Measurements from ENCODE around the gene FAHD1.

Gene FAHD1

DNA sequence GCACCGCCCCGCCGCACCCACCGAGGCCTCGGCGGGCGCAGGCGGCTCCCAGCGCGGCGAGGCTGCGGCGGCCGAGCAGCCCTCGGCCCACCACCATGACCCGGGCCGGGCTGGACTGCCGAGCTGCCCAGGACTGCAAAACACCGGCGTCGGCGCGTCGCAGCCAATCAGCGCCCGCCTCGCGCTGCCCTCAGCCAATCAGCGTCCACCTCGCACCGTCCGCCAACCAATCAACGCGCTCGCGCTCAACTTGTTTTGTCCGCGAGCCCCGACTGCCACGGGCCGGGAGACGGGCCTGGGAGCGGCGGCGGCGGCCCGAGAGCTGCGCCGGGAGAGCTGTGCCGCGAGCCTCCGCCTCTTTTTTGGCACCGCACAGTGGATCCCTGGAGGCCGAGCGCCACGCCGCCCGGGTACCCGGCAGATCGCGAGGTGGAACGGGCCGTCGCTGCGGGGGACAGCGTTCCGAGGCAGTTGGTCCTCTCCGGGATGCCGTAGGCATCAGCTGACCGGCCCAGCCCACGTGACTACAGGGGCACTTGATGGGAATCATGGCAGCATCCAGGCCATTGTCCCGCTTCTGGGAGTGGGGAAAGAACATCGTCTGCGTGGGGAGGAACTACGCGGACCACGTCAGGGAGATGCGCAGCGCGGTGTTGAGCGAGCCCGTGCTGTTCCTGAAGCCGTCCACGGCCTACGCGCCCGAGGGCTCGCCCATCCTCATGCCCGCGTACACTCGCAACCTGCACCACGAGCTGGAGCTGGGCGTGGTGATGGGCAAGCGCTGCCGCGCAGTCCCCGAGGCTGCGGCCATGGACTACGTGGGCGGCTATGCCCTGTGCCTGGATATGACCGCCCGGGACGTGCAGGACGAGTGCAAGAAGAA lies at the start of gene FAHD1, which contains the start of gene HAGH:
FAHD1 (plus strand) TSS at position 516 of the 883 bp plus-strand sequence; CDS start at position 549, 33 bp downstream.
HAGH (minus strand) TSS at position 135 of the 883 bp plus-strand sequence; CDS start at position 97, 38 bp downstream.
- peak; percentile 72 for DNase-seq (ENCODE audit: low read depth)

DNA sequence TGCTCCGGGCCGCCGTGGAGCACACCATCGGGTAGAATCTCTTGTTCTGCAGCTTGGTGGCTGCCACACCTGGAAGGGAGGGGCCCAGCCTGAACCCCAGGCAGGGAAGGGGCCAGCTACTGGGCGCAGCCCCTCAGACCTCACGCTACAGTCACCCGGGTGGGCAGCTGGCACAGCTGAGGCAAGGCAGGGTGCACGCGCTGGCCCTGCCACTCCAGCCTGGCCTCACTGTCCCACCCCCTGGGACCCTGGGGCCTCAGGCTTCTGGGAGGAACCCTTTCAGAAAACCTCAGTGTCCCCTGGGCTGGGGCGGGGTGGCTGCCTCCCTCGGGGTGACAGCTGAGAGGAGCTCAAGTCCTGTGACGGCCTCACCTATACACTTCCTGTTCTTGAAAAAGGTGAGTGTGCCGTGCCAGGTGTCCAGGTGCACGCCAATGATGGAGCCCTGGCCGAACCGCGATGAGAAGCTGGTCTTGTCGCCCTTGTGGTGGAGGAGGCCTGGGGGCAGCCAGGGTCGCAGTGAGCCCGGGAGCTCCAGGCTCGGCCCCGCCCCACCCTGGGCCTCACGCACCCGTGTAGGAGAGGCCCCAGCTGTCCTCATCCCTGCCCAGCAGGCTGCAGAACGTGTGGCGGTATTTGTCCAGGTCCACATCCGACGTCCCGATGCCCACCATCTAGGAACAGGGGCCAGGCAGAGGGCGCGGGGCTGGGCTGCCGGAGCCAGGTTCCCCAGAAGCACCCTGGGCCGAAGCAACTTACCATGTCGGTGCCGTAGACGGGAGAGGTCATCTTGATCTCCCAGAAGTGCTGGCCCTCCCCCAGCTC lies 49.4 kb upstream of the FAHD1 start:
- no peak for DNase-seq (ENCODE audit: low read depth)

DNA sequence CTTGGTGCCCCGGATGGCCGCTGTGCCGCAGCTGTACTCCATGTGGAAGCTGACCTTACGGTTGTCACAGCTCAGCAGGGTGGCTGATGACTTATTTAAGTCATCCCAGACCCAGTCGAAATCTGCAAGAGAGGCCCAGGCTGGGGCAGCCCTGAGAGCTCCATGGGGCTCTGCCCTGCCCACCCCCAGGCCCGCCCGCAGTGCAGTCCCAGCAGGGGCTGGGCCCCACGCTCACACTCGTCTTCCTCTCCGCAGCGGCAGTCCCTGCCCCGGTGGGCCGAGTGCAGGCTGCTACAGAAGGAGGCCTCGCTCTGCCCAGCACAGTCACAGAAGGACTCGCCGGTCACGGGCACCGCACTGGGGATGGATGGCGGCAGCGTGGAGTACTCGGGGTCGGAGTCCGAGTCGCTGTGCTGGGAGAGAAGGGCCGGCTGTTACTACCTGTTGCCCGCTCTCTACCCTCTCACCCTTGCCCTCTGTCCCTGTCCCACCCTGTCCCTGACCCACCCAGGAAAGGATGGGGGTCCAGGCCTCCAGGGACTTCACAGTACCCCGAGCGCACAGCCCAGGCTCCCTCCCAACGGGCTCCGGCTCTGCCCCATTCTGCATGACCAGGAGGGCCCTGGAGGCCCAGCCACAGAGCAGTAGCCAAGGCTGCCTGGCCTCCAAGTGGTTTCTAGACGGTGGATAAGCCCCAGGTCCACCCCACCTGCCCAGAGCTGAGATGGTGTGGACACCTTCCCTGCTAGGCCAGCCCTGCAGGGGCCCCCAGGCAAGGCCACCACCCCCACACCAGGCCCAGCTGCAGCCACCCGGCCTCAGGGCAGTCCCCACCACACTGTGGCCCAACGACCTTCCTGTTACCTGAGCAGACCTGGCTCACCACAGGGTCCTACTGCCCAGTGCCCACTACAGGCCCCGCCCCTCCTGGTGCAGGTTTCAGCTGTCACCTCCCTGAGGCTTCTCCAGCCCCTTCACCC lies 48.5 kb upstream of the FAHD1 start:
- no peak for DNase-seq (ENCODE audit: low read depth)

DNA sequence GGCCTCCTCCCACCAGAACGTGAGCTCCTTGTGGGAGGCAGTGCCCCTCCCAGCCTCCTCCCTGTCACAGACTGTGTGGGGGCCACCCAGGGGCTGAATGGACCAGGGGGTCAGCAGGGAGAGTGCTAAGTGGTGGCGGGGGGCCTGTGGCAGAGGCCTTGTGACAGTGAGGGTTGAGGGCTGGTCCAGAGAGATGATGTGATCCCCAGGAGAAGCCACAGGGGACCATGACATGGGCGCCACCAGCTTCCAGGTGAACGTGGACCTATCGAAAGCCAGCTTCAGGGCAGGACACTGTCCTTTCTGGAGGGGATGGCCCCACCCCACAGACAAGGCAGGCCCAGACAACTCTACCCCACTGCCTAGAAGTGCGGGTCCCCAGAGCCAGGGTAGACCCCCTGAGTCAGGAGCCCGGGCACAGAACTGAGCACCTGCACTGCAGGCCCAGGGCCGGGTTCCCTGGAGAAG lies 47.7 kb upstream of the FAHD1 start:
- DNase-seq (ENCODE audit: low read depth): no peak

DNA sequence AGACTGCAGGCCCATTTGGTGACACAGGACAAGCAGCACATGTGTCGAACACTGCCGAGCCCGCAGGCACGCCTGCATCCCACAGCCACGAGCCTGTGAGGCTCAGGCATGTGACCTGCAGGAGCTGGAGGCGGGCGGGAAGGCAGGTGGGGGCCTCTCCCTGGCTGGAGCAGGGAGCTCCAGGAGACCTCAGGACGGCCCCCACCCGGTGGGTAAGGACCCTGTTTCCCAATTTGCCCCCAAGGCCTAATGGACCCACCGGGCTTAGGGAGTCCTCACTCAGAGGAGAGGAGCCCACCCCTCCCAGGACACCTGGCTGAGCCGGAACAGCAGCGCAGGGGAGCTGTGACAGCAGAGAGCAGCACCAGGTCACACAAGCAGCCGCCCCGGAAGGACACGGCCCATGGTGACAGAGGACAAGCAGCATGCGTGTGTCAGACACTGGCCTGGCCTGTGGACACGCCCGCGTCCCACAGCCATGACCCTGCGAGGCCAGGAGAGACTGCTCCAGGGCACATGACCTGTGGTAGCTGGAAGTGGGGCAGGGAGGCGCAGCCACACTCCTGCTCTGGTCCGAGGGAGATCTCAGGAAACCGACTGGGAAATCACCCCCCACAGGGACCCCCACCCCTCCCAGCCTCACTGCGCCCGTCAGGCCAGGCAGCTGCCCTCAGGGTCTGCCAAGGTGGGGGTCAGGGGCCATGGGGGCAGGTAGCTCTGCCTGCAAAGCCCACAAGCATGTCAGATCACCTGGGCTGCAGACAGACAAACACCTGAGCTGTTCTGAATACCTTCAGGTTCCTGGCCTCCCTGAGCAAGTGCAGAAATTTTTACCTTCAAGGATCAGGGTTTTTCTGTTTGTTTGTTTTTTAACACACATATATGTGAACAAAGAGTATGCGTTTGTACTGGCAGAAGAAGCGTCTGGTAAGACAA lies 47.0 kb upstream of the FAHD1 start:
- no peak for DNase-seq (ENCODE audit: low read depth)

DNA sequence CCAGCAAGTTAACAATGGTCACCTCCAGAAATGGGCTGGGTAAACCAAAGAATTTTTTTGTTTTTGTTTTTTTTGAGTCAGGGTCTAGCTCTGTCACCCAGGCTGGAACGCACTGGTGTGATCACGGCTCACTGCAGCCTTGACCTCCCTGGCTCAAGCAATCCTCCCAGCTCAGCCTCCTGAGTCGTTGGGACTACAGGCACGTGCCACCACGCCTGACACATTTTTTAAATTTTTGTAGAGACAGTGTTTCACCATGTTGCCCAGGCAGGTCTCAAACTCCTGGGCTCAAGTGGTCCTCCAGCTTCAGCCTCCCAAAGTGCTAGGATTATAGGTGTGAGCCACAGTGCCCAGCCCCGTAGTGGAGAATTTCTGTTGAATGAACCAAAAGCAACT lies 46.3 kb upstream of the FAHD1 start:
- no peak for DNase-seq (ENCODE audit: low read depth)

DNA sequence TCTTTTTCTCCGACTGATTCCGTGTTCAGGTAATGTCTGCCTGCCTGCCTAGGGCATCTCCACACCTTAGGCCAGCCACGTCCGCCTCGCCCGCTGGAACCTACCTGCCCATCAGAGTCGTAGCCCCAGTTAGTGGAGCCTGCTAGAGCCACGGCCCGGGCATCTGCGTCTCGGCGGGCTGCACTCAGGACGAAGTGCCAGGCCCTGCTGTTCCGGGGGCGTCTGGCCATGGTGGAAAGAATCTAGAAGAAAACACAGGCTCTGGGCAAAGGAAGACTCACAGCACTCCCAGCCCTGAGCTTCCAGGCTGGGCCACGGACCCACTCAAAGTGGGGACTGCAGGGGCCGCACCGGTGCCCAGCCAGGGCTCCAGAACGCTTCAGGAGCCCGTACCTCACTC lies 45.8 kb upstream of the FAHD1 start:
- DNase-seq (ENCODE audit: low read depth): no peak

DNA sequence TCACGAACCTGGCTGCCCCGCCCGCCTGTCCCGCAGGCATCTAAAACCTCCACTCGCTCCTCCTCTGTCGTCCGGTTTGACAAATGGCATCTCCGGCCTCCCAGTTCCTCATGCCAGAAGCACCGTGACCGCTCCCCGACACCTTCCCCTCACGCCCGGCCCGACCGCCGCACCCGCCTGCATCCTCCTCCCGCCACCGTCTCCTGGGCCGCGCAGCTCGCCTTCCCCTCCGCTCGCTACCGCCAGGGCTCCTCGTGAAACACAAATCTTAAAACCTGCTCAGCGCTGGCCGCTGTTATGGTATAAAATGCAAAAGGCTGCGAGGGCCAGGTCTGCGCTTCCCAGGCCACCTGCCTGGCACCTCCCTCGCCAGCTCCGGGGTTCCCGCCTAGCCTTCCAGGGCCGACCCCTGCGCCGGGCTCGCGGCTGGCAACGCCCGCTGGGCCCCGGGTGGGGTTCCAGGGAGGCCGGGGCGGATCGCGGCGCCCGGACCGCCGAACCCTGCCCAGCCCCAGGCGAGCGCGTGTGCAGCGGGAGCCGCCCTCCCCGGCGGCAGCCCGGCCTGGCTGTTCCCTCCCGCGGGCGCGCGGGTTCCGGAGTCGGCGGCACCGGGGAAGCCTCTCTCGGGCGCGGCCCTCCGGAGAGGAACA lies 45.1 kb upstream of the FAHD1 start:
- no peak for DNase-seq (ENCODE audit: low read depth)

DNA sequence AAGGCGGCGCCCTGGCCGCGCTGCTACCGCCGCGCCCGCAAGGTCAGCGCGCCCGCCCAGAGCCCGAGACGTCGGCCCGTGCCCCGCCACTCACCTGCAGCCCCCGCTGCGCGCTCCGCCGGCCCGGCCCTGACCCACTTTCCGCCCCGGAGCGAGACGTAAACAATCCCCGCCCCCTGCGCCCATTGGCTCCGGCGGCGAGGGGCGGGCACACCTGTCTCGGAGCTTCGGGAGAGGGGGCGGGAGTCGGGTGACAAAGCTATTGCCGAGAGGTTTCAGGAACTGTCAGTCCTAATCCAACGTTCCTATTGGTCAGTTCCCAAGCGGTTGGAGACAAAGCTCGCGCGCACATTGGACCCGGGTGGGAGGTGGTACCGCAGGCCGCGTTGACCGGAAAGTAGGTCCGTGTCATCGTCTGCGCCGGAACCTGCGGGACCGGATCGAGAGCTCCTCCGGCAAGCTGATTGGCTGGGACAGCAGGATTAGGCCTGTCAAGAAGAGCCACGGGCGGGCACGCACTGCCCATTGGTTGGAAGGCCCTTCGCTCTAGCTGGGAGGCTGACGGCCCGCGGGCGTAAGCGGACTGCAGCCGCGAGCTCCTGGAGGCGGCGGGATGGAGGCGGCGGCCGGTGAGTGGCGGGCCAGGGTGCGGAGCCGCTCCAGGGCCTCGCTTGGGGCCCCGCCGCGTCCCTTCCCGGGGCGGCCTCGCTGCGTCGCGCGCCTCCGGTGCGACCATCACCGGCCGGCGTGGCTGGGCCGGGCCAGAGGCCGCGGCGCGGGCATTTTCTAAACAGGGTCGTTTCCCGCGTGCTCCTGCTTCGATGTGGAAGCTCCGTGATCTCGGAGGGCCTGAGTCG lies 44.4 kb upstream of the FAHD1 start, which contains the start of the genes NUBP2 and SPSB3:
NUBP2 (plus strand) TSS at position 553 of the 857 bp plus-strand sequence; CDS start at position 614, 61 bp downstream.
SPSB3 (minus strand) TSS at position 164 of the 857 bp plus-strand sequence. CDS start 1,088 bp downstream, outside the sequence.
- peak; percentile 100 for DNase-seq (ENCODE audit: low read depth)

DNA sequence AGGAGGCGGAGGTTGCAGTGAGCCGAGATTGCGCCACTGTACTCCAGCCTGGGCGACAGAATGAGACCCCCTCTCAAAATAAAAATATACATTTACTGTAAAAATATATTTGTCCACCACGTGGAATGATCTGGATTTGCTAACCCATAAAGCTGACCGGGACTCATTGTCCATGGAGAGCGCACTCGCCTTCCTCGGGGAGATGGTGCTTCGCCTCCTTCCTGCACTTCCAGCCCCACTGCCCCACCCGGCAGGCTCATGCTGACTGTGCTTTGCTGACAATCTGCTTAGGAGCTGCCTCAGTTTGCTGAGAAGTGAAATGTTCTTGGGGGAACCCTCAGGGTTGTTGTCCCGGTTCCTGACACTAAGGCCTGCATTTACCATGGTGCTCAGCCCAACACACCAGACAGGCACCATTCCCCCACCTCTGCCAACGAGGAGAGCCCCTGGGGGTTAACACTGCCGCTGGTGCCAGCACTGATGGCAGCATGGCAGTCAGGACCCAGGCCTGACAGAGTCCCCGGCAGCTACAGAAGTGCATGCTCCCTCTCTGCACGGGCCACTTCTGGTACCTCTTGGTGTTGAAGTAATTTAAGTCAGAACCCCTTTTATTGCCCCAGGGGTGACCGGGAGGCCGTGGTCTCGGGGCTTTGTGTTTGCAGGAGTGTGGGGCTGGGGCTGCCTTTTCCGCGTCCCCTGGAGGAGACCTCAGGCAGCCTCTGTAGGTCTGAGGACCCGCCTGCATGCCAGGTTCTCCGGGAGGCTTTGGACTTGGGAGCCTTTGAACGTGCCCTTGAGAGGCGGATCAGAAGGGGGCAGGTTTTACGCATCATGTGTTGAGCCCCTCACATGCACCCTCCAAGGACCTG lies 41.8 kb upstream of the FAHD1 start:
- no peak for DNase-seq (ENCODE audit: low read depth)

DNA sequence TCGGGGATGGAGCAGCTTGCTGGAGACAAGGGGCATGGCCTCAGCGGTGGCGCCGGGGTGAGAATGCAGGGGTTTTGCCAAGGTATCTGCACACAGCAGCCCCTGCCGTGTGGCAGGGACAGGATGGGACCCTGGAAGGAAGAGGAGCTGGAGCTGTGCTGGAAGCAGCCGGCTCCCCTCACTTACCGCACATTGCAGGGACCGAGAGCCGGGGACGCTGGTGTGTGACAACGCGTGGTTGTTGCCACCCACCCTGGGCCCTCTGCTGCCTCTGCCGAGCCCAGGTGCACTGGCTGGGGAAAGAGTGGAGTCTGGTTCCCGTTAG lies 41.2 kb upstream of the FAHD1 start:
- no peak for DNase-seq (ENCODE audit: low read depth)

DNA sequence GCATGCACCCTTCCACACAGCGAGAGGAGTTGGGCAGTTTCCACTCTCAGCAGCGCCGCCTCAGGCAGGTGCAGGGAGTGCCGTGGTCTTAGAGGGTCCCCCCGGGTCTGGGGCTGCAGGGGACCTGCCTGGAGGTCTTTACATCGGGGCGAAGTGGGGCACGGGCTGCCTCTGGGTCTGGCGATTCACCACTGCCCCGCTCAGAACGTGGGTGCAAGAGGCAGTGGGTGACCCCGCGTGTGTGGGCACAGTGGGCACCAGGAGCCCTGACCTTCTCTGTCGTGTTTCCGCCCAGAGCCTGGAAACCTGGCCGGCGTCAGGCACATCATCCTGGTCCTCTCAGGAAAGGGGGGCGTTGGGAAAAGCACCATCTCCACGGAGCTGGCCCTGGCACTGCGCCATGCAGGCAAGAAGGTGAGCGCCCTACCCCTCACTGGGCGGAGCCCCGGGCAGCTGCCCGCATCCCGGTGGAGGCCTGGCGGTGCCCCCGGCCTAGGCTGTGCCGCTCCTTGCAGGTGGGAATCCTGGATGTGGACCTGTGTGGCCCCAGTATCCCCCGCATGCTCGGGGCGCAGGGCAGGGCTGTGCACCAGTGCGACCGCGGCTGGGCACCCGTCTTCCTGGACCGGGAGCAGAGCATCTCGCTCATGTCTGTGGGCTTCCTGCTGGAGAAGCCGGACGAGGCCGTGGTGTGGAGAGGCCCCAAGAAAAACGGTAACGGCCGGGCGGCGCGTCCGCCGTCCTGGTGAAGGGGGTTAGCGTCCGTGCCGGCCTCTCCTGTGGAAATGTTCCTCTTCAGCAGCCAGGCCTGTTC lies 40.6 kb upstream of the FAHD1 start:
- DNase-seq (ENCODE audit: low read depth): no peak

DNA sequence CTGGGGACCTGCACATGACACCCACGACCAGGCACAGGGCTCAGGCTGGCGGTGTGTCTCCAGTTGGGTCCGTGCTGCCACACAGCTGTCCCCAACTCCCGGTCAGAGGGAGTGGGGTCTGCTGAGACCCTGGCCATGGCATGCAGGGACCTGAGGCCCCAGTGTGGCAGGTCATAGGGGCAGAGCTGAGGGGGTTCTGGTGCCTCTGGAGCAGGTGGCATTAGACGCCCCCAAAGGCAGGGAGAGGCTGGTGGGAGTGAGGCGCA lies 40.0 kb upstream of the FAHD1 start:
- no peak for DNase-seq (ENCODE audit: low read depth)

DNA sequence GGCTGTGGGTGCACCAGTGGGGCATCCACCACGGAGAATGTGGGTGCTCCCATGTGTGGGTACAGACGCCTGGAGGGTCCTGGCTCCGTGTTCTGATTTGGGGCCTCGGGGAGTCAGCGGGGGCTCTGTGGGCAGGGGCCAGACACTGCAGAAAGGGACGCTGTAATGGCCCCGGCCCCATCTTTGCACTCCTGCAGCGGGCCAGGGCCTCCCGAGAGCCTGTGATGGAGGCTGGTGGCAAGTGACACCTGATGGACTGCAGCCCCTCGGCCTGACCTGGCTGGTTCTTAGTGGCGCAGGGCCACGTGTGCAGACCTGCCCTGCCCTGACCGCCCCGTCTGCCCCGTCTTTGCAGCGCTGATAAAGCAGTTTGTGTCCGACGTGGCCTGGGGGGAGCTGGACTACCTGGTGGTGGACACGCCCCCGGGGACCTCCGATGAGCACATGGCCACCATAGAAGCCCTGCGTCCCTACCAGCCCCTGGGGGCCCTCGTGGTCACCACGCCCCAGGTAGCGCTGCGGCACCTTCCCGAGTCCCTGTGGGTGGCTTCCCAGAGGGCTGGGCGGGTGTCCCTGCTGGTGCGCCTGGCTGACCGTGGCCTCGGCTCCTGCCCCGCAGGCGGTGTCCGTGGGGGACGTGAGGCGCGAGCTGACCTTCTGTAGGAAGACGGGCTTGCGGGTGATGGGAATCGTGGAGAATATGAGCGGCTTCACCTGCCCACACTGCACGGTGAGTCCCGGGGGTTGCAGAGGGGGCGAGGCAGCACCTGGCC lies 39.5 kb upstream of the FAHD1 start:
- DNase-seq (ENCODE audit: low read depth): no peak

DNA sequence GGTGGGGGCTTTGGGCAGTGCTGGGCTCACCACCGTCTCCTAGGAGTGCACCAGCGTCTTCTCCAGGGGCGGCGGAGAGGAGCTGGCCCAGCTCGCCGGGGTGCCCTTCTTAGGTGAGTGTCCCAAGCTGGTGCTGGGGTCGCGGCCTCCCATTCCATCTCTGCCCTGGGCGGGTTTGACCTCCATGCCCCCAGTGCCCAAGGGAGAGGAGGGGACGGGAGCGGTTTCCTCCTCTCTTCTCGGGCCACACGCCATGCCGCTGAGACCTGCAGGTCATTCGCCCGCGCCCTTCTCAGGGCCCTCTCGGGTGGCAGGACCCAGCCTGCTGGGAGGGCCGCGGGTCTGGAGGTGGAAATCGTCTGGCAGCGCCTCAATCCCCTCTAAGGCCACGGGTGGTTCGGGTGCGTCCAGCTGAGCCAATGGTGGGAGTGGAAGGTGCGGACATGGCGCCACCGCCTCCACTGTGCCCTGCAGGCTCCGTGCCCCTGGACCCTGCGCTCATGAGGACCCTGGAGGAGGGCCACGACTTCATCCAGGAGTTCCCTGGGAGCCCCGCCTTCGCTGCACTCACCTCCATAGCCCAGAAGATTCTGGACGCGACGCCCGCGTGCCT lies 38.8 kb upstream of the FAHD1 start:
- no peak for DNase-seq (ENCODE audit: low read depth)

DNA sequence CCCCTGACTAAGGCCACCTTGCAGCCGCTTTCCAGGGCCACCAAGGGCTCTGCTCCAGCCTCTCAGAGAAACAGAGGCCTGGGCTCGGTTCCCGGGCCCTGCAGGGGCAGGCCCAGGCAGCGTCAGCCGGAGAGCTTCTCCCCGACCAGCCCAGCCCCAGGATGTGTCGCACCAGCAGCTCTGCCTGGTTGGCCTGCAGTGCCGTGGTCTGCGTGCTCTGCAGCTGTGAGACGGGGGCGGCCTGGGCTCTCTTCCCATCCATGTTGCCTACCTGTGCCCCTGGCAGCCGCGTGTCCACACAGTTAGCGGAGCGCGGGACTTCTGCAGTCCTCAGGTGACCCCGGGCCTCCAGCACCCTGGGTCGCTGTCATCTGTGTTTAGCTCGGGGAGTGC lies 38.3 kb upstream of the FAHD1 start:
- no peak for DNase-seq (ENCODE audit: low read depth)
